Subcutaneous abdominal adipose tissue (tissue), 5 donors: ENCODE measurements around the gene COPS7B.

ENCODE experiments used
- H3K27ac ChIP-seq: one replicate; pipeline ENCODE4 v1.7.0; 2013; ENCODE audit warnings: low read depth, mild to moderate bottlenecking, inconsistent platforms, low read length, moderate library complexity
- H3K27me3 ChIP-seq, 5 donors: one replicate each; pipeline ENCODE4 v1.7.0; 2013; ENCODE audit warnings: low read length in 5 of 5, inconsistent platforms in 1 of 5; ENCODE audit not compliant: control insufficient read depth in 5 of 5, insufficient read depth in 4 of 5
- H3K36me3 ChIP-seq, 5 donors: one replicate each; pipeline ENCODE4 v1.7.0; 2013; ENCODE audit warnings: low read length in 5 of 5; ENCODE audit not compliant: control insufficient read depth in 5 of 5, insufficient read depth in 5 of 5
- H3K4me1 ChIP-seq, 5 donors: one replicate each; pipeline ENCODE4 v1.7.0; 2013; ENCODE audit warnings: low read length in 5 of 5, mild to moderate bottlenecking in 3 of 5, moderate library complexity in 1 of 5; ENCODE audit not compliant: control insufficient read depth in 5 of 5, insufficient read depth in 5 of 5
- H3K4me3 ChIP-seq, 5 donors: one replicate each; pipeline ENCODE4 v1.7.0; 2013; ENCODE audit warnings: low read length in 5 of 5, low read depth in 1 of 5
- H3K9ac ChIP-seq, 5 donors: one replicate each; pipeline ENCODE4 v1.7.0; 2013; ENCODE audit warnings: low read length in 5 of 5, mild to moderate bottlenecking in 4 of 5, moderate library complexity in 3 of 5
- H3K9me3 ChIP-seq, 5 donors: one replicate each; pipeline ENCODE4 v1.7.0; 2013; ENCODE audit warnings: low read length in 5 of 5; ENCODE audit not compliant: control insufficient read depth in 5 of 5
- donor health status: healthy.
- donor health status: healthy.
- donor health status: healthy.
- donor health status: healthy.
- donor health status: healthy.

COPS7B gene

GRCh38 chr2:231764124-231764523 is 22.1 kb upstream of the COPS7B start:
- H3K4me1 ChIP-seq = no peaks in the 10 kb centered on the region
- no peaks in the 10 kb centered on the region for H3K27me3 ChIP-seq
- no peak overlapping the region for H3K27ac ChIP-seq
- H3K9ac ChIP-seq = no peak overlapping the region
- H3K36me3 ChIP-seq = no peaks in the 10 kb centered on the region
- no peak overlapping the region for H3K4me3 ChIP-seq
- H3K9me3 ChIP-seq = no peaks in the 10 kb centered on the region

GRCh38 chr2:231764760-231765159 is 21.5 kb upstream of the COPS7B start:
- no peaks in the 10 kb centered on the region for H3K27me3 ChIP-seq
- no peak overlapping the region for H3K9ac ChIP-seq
- no peaks in the 10 kb centered on the region for H3K9me3 ChIP-seq
- no peaks in the 10 kb centered on the region for H3K4me1 ChIP-seq
- H3K27ac ChIP-seq = no peak overlapping the region
- H3K36me3 ChIP-seq = no peaks in the 10 kb centered on the region
- H3K4me3 ChIP-seq = no peak overlapping the region

GRCh38 chr2:231765496-231765929 is 20.7 kb upstream of the COPS7B start:
- Histone ChIP-seq H3K9ac (no peak overlapping the region), H3K9me3 (no peaks in the 10 kb centered on the region), H3K27me3 (no peaks in the 10 kb centered on the region)

GRCh38 chr2:231769170-231770136 is 16.8 kb upstream of the COPS7B start:
- H3K27me3 ChIP-seq = no peaks in the 10 kb centered on the region
- H3K36me3 ChIP-seq = no peaks in the 10 kb centered on the region
- no peaks in the 10 kb centered on the region for H3K4me1 ChIP-seq
- H3K27ac ChIP-seq = no peak overlapping the region
- H3K9me3 ChIP-seq = no peaks in the 10 kb centered on the region
- no peak overlapping the region for H3K9ac ChIP-seq
- no peak overlapping the region for H3K4me3 ChIP-seq

More at GRCh38 chr2:231765496-231765929, 20.7 kb upstream of the COPS7B start:
- no peak overlapping the region for H3K4me3 ChIP-seq
- H3K4me1 ChIP-seq = no peaks in the 10 kb centered on the region
- no peaks in the 10 kb centered on the region for H3K36me3 ChIP-seq
- H3K27ac ChIP-seq = no peak overlapping the region

- Histone ChIP-seq H3K4me3 (peak overlapping the region; percentile 51 to 97 (median 90)), H3K9ac (peak overlapping the region in 4 of 5 donors; percentile 74 to 93 (median 86)), H3K27ac (peak overlapping the region; percentile 75), H3K9me3 (no peaks in the 10 kb centered on the region), H3K27me3 (no peaks in the 10 kb centered on the region), H3K36me3 (no peaks in the 10 kb centered on the region), H3K4me1 (peaks cover 4 to 39% (median 37%) of the 10 kb centered on the region in 5 donors)
These were observed 5.9 kb upstream of the COPS7B start for GRCh38 chr2:231780123-231780908.

GRCh38 chr2:231780909-231781797 is 5.1 kb upstream of the COPS7B start, which contains the start of gene PDE6D:
Gene PDE6D (minus strand): TSS chr2:231781282. CDS start chr2:231781114, 168 bp downstream.
- Histone ChIP-seq H3K9ac (peak within 1 kb of the TSS; percentile 48 to 93 (median 81)), H3K36me3 (no peaks in the 10 kb centered on the region), H3K27ac (peak within 1 kb of the TSS; percentile 75), H3K9me3 (no peaks in the 10 kb centered on the region), H3K4me3 (peak within 1 kb of the TSS; percentile 88 to 97 (median 96)), H3K4me1 (peaks cover 4 to 46% (median 44%) of the 10 kb centered on the region in 5 donors), H3K27me3 (no peaks in the 10 kb centered on the region)

GRCh38 chr2:231781798-231782726 is 4.2 kb upstream of the COPS7B start:
- Histone ChIP-seq H3K9me3 (no peaks in the 10 kb centered on the region), H3K27ac (peak overlapping the region; percentile 75), H3K4me3 (peak overlapping the region; percentile 88 to 97 (median 96)), H3K36me3 (no peaks in the 10 kb centered on the region), H3K27me3 (no peaks in the 10 kb centered on the region), H3K9ac (peak overlapping the region; percentile 48 to 93 (median 80)), H3K4me1 (peaks cover 4 to 52% (median 49%) of the 10 kb centered on the region in 5 donors)

- H3K27me3 ChIP-seq = no peaks in the 10 kb centered on the region
- H3K9me3 ChIP-seq = no peaks in the 10 kb centered on the region
- H3K27ac ChIP-seq = no peak overlapping the region
- peaks cover 4 to 51% (median 49%) of the 10 kb centered on the region in 5 donors for H3K4me1 ChIP-seq
- no peak overlapping the region for H3K9ac ChIP-seq
- peak overlapping the region in 3 of 5 donors; percentile 85 to 91 (median 89) for H3K4me3 ChIP-seq
- H3K36me3 ChIP-seq = peaks cover 7 to 16% (median 9%) of the 10 kb centered on the region in 5 donors
These were observed 832 bp upstream of the COPS7B start for GRCh38 chr2:231785413-231785812.
